Endothelial cell of umbilical vein (primary cell): ENCODE results near the gene ADAMTS12. TPM values are rescaled to one million over a fixed set of nuclear protein-coding genes. Genes with fewer than 3 reads are reported as not detected.

ENCODE experiments used
- BruUV-seq: library from RNA; stranded (reverse); fragments of 400-500 nt; replicated peaks from 2 replicates; lab custom pipeline; 2021; lab: Mats Ljungman, UMichigan
- CTCF ChIA-PET: fragments of 300-600, 350-600 bp; sonication (Branson Sonifier 250); formaldehyde crosslinking; loops from one replicate; lab custom pipeline; 2021; ENCODE audit warnings: antibody characterized with exemption, inconsistent platforms; lab: Charles Lee
- POLR2A ChIA-PET: fragments of 300-600, 350-600 bp; sonication (Branson Sonifier 250); formaldehyde crosslinking; loops from one replicate; lab custom pipeline; 2021; ENCODE audit warnings: antibody characterized with exemption, inconsistent platforms; lab: Charles Lee
- DNase-seq: peaks from one replicate; pipeline ENCODE4 v3.0.0-alpha.2; 2011; ENCODE audit warnings: low read depth, low spot score
- FAIRE-seq: peaks from 2 replicates; lab custom pipeline; 2011; peaks lifted over from hg19 to GRCh38; lab: Jason Lieb, UNC
- H2AFZ ChIP-seq: 2 replicates; pipeline ENCODE4 v1.6.0; 2012; ENCODE audit warnings: low read depth, low read length, control low read depth, inconsistent platforms
- H3K27ac ChIP-seq: 2 replicates; pipeline ENCODE4 v1.5.1; 2011; ENCODE audit warnings: low read depth, mild to moderate bottlenecking, control low read depth, low read length, moderate library complexity; ENCODE audit not compliant: insufficient read depth
- H3K27me3 ChIP-seq, 2 experiments: 2 replicates each; pipeline versions ENCODE4 v1.6.0 to v1.6.1; 2011; ENCODE audit warnings: low read length in 2 of 2, mixed read lengths in 1 of 2; ENCODE audit not compliant: control insufficient read depth in 2 of 2, insufficient read depth in 2 of 2
- H3K36me3 ChIP-seq, 2 experiments: 2 replicates in 1 of 2; 3 replicates in 1 of 2; pipeline ENCODE4 v1.5.1; 2011; ENCODE audit warnings: low read length in 2 of 2, mild to moderate bottlenecking in 1 of 2, moderate library complexity in 1 of 2; ENCODE audit not compliant: control insufficient read depth in 2 of 2, insufficient read depth in 2 of 2; ENCODE audit errors: extremely low read depth in 1 of 2
- H3K4me1 ChIP-seq: 3 replicates; pipeline ENCODE4 v1.5.1; 2011; ENCODE audit warnings: mild to moderate bottlenecking, low read length; ENCODE audit not compliant: control insufficient read depth, insufficient read depth; ENCODE audit errors: extremely low read depth
- H3K4me2 ChIP-seq: 2 replicates; pipeline ENCODE4 v1.6.1; 2011; ENCODE audit warnings: low read length, control low read depth, mixed read lengths; ENCODE audit not compliant: insufficient read depth
- H3K4me3 ChIP-seq, 3 experiments: fragments of 200-600 bp in 1 of 3; sonication (generic), shearing (Covaris generic) in 1 of 3; replicated peaks in 1 of 3; 2 replicates each; pipeline ENCODE4 v1.5.1; 2011 to 2016; ENCODE audit warnings: control low read depth in 3 of 3, low read length in 3 of 3, mild to moderate bottlenecking in 2 of 3, inconsistent platforms in 1 of 3, low read depth in 1 of 3, moderate library complexity in 1 of 3; ENCODE audit not compliant: insufficient read depth in 1 of 3
- H3K79me2 ChIP-seq: 2 replicates; pipeline ENCODE4 v1.6.0; 2012; ENCODE audit warnings: low read length, inconsistent platforms; ENCODE audit not compliant: control insufficient read depth, insufficient read depth
- H3K9ac ChIP-seq: replicated peaks from 2 replicates; pipeline ENCODE3; 2011; ENCODE audit warnings: low read length, control low read depth; ENCODE audit not compliant: insufficient read depth; ENCODE audit errors: extremely low read depth
- H3K9me1 ChIP-seq: replicated peaks from 3 replicates; pipeline ENCODE4 v1.6.0; 2011; ENCODE audit warnings: mild to moderate bottlenecking, low read length; ENCODE audit not compliant: control insufficient read depth, insufficient read depth; ENCODE audit errors: extremely low read depth
- H3K9me3 ChIP-seq: replicated peaks from 2 replicates; pipeline ENCODE4 v1.5.1; 2012; ENCODE audit warnings: low read length, inconsistent platforms; ENCODE audit not compliant: control insufficient read depth, insufficient read depth
- H4K20me1 ChIP-seq: replicated peaks from 2 replicates; pipeline ENCODE3; 2011; ENCODE audit warnings: mild to moderate bottlenecking, low read length; ENCODE audit not compliant: control insufficient read depth, insufficient read depth; ENCODE audit errors: extremely low read depth
- CTCF ChIP-seq, 2 donors: IDR thresholded peaks; 1 replicate in 1 of 2; 2 replicates in 1 of 2; pipeline ENCODE4 v1.5.1; 2011; ENCODE audit warnings: low read length in 2 of 2, mild to moderate bottlenecking in 2 of 2, moderate library complexity in 2 of 2, control low read depth in 1 of 2, inconsistent platforms in 1 of 2, low read depth in 1 of 2; ENCODE audit not compliant: insufficient read depth in 1 of 2; ENCODE audit errors: extremely low read depth in 1 of 2
- EZH2 ChIP-seq: IDR thresholded peaks from 2 replicates; pipeline ENCODE4 v1.6.1; 2012; ENCODE audit warnings: borderline replicate concordance, low read depth, mild to moderate bottlenecking, moderate library complexity, low read length, inconsistent platforms; ENCODE audit not compliant: severe bottlenecking
- FOS ChIP-seq: IDR thresholded peaks from 2 replicates; pipeline ENCODE4 v1.6.1; 2011; ENCODE audit warnings: mild to moderate bottlenecking, low read length, moderate library complexity, borderline replicate concordance; ENCODE audit not compliant: insufficient read depth
- GATA2 ChIP-seq: IDR thresholded peaks from 2 replicates; pipeline ENCODE4 v1.7.0; 2011; ENCODE audit warnings: low read depth, mild to moderate bottlenecking, moderate library complexity, mixed read lengths, low read length; ENCODE audit not compliant: insufficient read length, insufficient read depth
- JUN ChIP-seq: IDR thresholded peaks from 2 replicates; pipeline ENCODE4 v1.6.1; 2011; ENCODE audit warnings: borderline replicate concordance, low read depth; ENCODE audit not compliant: insufficient read length, insufficient read depth
- MAX ChIP-seq: IDR thresholded peaks from 2 replicates; pipeline ENCODE4 v1.6.1; 2011; ENCODE audit not compliant: insufficient read depth, insufficient read length
- MYC ChIP-seq: IDR thresholded peaks from one replicate; pipeline ENCODE4 v1.6.1; 2011; ENCODE audit warnings: mild to moderate bottlenecking, low read depth, low read length
- POLR2A ChIP-seq: IDR thresholded peaks from 2 replicates; pipeline ENCODE4 v1.6.1; 2012; ENCODE audit warnings: low read depth, mild to moderate bottlenecking, control low read depth, low read length
- POLR2AphosphoS5 ChIP-seq: IDR thresholded peaks from 2 replicates; pipeline ENCODE4 v1.6.1; 2012; ENCODE audit warnings: low read depth, mild to moderate bottlenecking, control low read depth, low read length, moderate library complexity; ENCODE audit not compliant: insufficient read depth
- dilution Hi-C: fragments of 300-500 bp; cut with MboI; formaldehyde crosslinking; loops from one replicate; pipeline ENCODE4 v1.15.0; 2019; ENCODE audit warnings: low sequenced_read_pairs; ENCODE audit not compliant: extremely low pct_ligation_motif_present
- intact Hi-C: fragments of 100-400 bp; cut with micrococcal nuclease; formaldehyde crosslinking; loops from one replicate; pipeline ENCODE4 v1.10.0; 2022
- polyA plus RNA-seq, 4 experiments: library from polyadenylated mRNA; depleted of rRNA in 3 of 4; stranded (reverse) in 3 of 4; unstranded in 1 of 4; fragments of >200 nt; gene quantifications; 2 replicates each; pipeline versions ENCODE4 v1.2.1 to v1.2.3, GENCODE V29; 2011 to 2012; ENCODE audit warnings: missing spikeins in 1 of 4
- total RNA-seq: library from RNA; stranded (reverse); gene quantifications from 2 replicates; pipeline ENCODE4 v1.2.3, GENCODE V29; 2021

Gene ADAMTS12
- total and polyA plus RNA-seq, 2 donors (not counting 3 experiments of a cell fraction or from before 2014, with no cell fraction given) = 0.88 TPM; not detected in 1

- FAIRE-seq (no peak), DNase-seq (no peak)
- CTCF ChIA-PET = no interaction called here
- no peaks in the 10 kb centered on the region for H3K9me3 ChIP-seq
- no peaks in the 10 kb centered on the region for H3K4me1 ChIP-seq
- intact Hi-C loops = no loop called here
- no peaks in the 10 kb centered on the region for H3K79me2 ChIP-seq
- H3K4me3 ChIP-seq = no peak overlapping the region
- H3K9me1 ChIP-seq = peaks cover 2% of the 10 kb centered on the region
- no TSS peak for BruUV-seq
- no peak for TF ChIP-seq JUN
- TF ChIP-seq MAX = no peak
- no peak for TF ChIP-seq POLR2AphosphoS5
- no peak for TF ChIP-seq EZH2
- TF ChIP-seq MYC = no peak
- no peak for TF ChIP-seq POLR2A
- TF ChIP-seq FOS = no peak
- TF ChIP-seq CTCF (IDR thresholded peaks at IDR 0.05; ENCODE audit: extremely low read depth in 1 of 2, insufficient read depth in 1 of 2, low read depth in 1 of 2, low read length in 2 of 2) = no peak
- TF ChIP-seq GATA2 = no peak
- H3K27ac ChIP-seq = no peak overlapping the region
- H3K4me2 ChIP-seq = no peak overlapping the region
- H3K27me3 ChIP-seq = peaks cover 0 to 2% of the 10 kb centered on the region in 2 experiments
- H3K9ac ChIP-seq = no peak overlapping the region
- H3K36me3 ChIP-seq = no peaks in the 10 kb centered on the region
- dilution Hi-C loops = no loop called here
- H4K20me1 ChIP-seq = no peaks in the 10 kb centered on the region
- POLR2A ChIA-PET = no interaction called here
- H2AFZ ChIP-seq = no peak overlapping the region
Observed at GRCh38 chr5:33927685-33928084, 35.9 kb upstream of the ADAMTS12 start.
